Measurements from ENCODE around the gene FAM234B.
A peak's percentile ranks its signal among the peaks of the same experiment; 100 is the strongest.

FAM234B gene

GRCh38 chr12:13099066-13099843, 55.1 kb downstream of the FAM234B start:
- H3K4me3 ChIP-seq (ENCODE audit: low read depth, low read length) = peak overlapping the region; percentile 35
- TF ChIP-seq MYC (IDR thresholded peaks at IDR 0.05; ENCODE audit: low read depth, low read length) (peak; percentile 82), POLR2A (IDR thresholded peaks at IDR 0.05; ENCODE audit: extremely low read depth, insufficient read length) (peak; percentile 30), MAX (IDR thresholded peaks at IDR 0.05; ENCODE audit: low read depth, low read length) (peak; percentile 66), CTCF (IDR thresholded peaks at IDR 0.05; ENCODE audit: low read depth, low read length) (no peak)
- peak; percentile 96 for DNase-seq (ENCODE audit: low read depth)

- H3K4me3 ChIP-seq (ENCODE audit: low read depth, low read length) = peak overlapping the region; percentile 35
Observed at GRCh38 chr12:13099844-13100604, 55.8 kb downstream of the FAM234B start.

GRCh38 chr12:13100605-13100881, 56.4 kb downstream of the FAM234B start:
- peak overlapping the region; percentile 35 for H3K4me3 ChIP-seq (ENCODE audit: low read depth, low read length)
- no peak for TF ChIP-seq MYC (IDR thresholded peaks at IDR 0.05; ENCODE audit: low read depth, low read length)
- TF ChIP-seq MAX (IDR thresholded peaks at IDR 0.05; ENCODE audit: low read depth, low read length) = no peak
- TF ChIP-seq POLR2A (IDR thresholded peaks at IDR 0.05; ENCODE audit: extremely low read depth, insufficient read length) = no peak
- no peak for TF ChIP-seq CTCF (IDR thresholded peaks at IDR 0.05; ENCODE audit: low read depth, low read length)
- no peak for DNase-seq (ENCODE audit: low read depth)

More at GRCh38 chr12:13099844-13100604, 55.8 kb downstream of the FAM234B start:
- TF ChIP-seq MAX (IDR thresholded peaks at IDR 0.05; ENCODE audit: low read depth, low read length) (0 out of 2 replicates have a peak, but pooled peaks have one; percentile 3), POLR2A (IDR thresholded peaks at IDR 0.05; ENCODE audit: extremely low read depth, insufficient read length) (no peak), MYC (IDR thresholded peaks at IDR 0.05; ENCODE audit: low read depth, low read length) (no peak), CTCF (IDR thresholded peaks at IDR 0.05; ENCODE audit: low read depth, low read length) (no peak)
- peak; percentile 25 for DNase-seq (ENCODE audit: low read depth)

GRCh38 chr12:13100882-13101769, 56.9 kb downstream of the FAM234B start:
- peak; percentile 96 for DNase-seq (ENCODE audit: low read depth)
- TF ChIP-seq POLR2A (IDR thresholded peaks at IDR 0.05; ENCODE audit: extremely low read depth, insufficient read length) = peak; percentile 43
- TF ChIP-seq CTCF (IDR thresholded peaks at IDR 0.05; ENCODE audit: low read depth, low read length) = no peak
- H3K4me3 ChIP-seq (ENCODE audit: low read depth, low read length) = peak overlapping the region; percentile 68

- peak; percentile 62 for DNase-seq (ENCODE audit: low read depth)
- no peak for TF ChIP-seq CTCF (IDR thresholded peaks at IDR 0.05; ENCODE audit: low read depth, low read length)
- no peak for TF ChIP-seq MAX (IDR thresholded peaks at IDR 0.05; ENCODE audit: low read depth, low read length)
- no peak for TF ChIP-seq MYC (IDR thresholded peaks at IDR 0.05; ENCODE audit: low read depth, low read length)
- no peak for TF ChIP-seq POLR2A (IDR thresholded peaks at IDR 0.05; ENCODE audit: extremely low read depth, insufficient read length)
- peak overlapping the region; percentile 68 for H3K4me3 ChIP-seq (ENCODE audit: low read depth, low read length)
Observed at GRCh38 chr12:13101821-13102375, 57.7 kb downstream of the FAM234B start.

All from NB4 (cell line).